ENCODE results near the gene BTBD16. TPM values are rescaled to one million over a fixed set of nuclear protein-coding genes. Genes with fewer than 3 reads are reported as not detected.

The BTBD16 gene
- total RNA-seq, 2 donors from 2014 or later: 0.14 TPM; not detected in 1

- intact Hi-C loops (cut with DNase I): loop anchor here in 1 of 2 donors (10.0 kb wide), 1 partner anchor 121 kb away; no protein-coding TSS in a partner anchor
- DNase-seq (ENCODE audit: low spot score): no peak
These were observed 5.2 kb upstream of the BTBD16 start for GRCh38 chr10:122265896-122266295.

- DNase-seq (ENCODE audit: low spot score): no peak
These were observed 3.0 kb upstream of the BTBD16 start for GRCh38 chr10:122267849-122268737.

GRCh38 chr10:122269059-122269687 is 1.9 kb upstream of the BTBD16 start:
- DNase-seq (ENCODE audit: low spot score): no peak
- intact Hi-C loops (cut with DNase I): loop anchor here in 1 of 2 donors (10.0 kb wide), 1 partner anchor 124 kb away; no protein-coding TSS in a partner anchor

More at GRCh38 chr10:122267849-122268737, 3.0 kb upstream of the BTBD16 start:
- intact Hi-C loops (cut with DNase I): loop anchor here in 1 of 2 donors (10.0 kb wide), 1 partner anchor 123 kb away; no protein-coding TSS in a partner anchor

GRCh38 chr10:122273966-122274545 is 3.0 kb downstream of the BTBD16 start:
- intact Hi-C loops (cut with DNase I): no loop called here
- DNase-seq (ENCODE audit: low spot score): no peak

- intact Hi-C loops (cut with DNase I): no loop called here
- no peak for DNase-seq (ENCODE audit: low spot score)
These were observed 5.6 kb downstream of the BTBD16 start for GRCh38 chr10:122276611-122277208.

GRCh38 chr10:122277526-122278136 is 6.5 kb downstream of the BTBD16 start:
- intact Hi-C loops (cut with DNase I): no loop called here
- DNase-seq (ENCODE audit: low spot score): no peak

GRCh38 chr10:122279725-122280141 is 8.6 kb downstream of the BTBD16 start:
- intact Hi-C loops (cut with DNase I): no loop called here
- DNase-seq (ENCODE audit: low spot score): peak; percentile 65

- intact Hi-C loops (cut with DNase I): no loop called here
- no peak for DNase-seq (ENCODE audit: low spot score)
These were observed 9.1 kb downstream of the BTBD16 start for GRCh38 chr10:122280156-122280555.

- no peak for DNase-seq (ENCODE audit: low spot score)
- intact Hi-C loops (cut with DNase I): no loop called here
These were observed 10.0 kb downstream of the BTBD16 start for GRCh38 chr10:122281018-122281626.

- no peak for DNase-seq (ENCODE audit: low spot score)
- intact Hi-C loops (cut with DNase I): no loop called here
These were observed 10.7 kb downstream of the BTBD16 start for GRCh38 chr10:122281751-122282150.

GRCh38 chr10:122282253-122282671 is 11.2 kb downstream of the BTBD16 start:
- DNase-seq (ENCODE audit: low spot score): peak; percentile 80
- intact Hi-C loops (cut with DNase I): no loop called here

GRCh38 chr10:122282909-122283308 is 11.8 kb downstream of the BTBD16 start:
- DNase-seq (ENCODE audit: low spot score): peak; percentile 64
- intact Hi-C loops (cut with DNase I): no loop called here

GRCh38 chr10:122285506-122286444 is 14.7 kb downstream of the BTBD16 start:
- intact Hi-C loops (cut with DNase I): no loop called here
- peak; percentile 67 for DNase-seq (ENCODE audit: low spot score)

- peak; percentile 89 for DNase-seq (ENCODE audit: low spot score)
- intact Hi-C loops (cut with DNase I): no loop called here
These were observed 15.8 kb downstream of the BTBD16 start for GRCh38 chr10:122286867-122287266.

- no peak for DNase-seq (ENCODE audit: low spot score)
- intact Hi-C loops (cut with DNase I): no loop called here
These were observed 16.5 kb downstream of the BTBD16 start for GRCh38 chr10:122287570-122287969.

- DNase-seq (ENCODE audit: low spot score): no peak
These were observed 17.2 kb downstream of the BTBD16 start for GRCh38 chr10:122288262-122288661.

GRCh38 chr10:122288917-122289316 is 17.8 kb downstream of the BTBD16 start:
- DNase-seq (ENCODE audit: low spot score): no peak
- intact Hi-C loops (cut with DNase I): no loop called here

More at GRCh38 chr10:122288262-122288661, 17.2 kb downstream of the BTBD16 start:
- intact Hi-C loops (cut with DNase I): no loop called here

All from posterior vena cava (tissue), 2 donors.